Lower leg skin (tissue), 3 donors: ENCODE data around the gene RIOX2.

Experiments used
- POLR2A ChIP-seq, 2 donors: fragments of 450-650 bp; IDR thresholded peaks; one replicate each; pipeline ENCODE4 v1.6.1; 2016 to 2017; ENCODE audit warnings: antibody characterized with exemption in 2 of 2, mild to moderate bottlenecking in 1 of 2, moderate library complexity in 1 of 2
- TF ChIP-seq, protein P1 (sequence below), 3 donors: fragments of 450-650 bp; IDR thresholded peaks; one replicate each; pipeline ENCODE4 v1.5.1; 2016; ENCODE audit warnings: antibody characterized with exemption in 3 of 3, mild to moderate bottlenecking in 3 of 3, moderate library complexity in 2 of 3

DNA sequence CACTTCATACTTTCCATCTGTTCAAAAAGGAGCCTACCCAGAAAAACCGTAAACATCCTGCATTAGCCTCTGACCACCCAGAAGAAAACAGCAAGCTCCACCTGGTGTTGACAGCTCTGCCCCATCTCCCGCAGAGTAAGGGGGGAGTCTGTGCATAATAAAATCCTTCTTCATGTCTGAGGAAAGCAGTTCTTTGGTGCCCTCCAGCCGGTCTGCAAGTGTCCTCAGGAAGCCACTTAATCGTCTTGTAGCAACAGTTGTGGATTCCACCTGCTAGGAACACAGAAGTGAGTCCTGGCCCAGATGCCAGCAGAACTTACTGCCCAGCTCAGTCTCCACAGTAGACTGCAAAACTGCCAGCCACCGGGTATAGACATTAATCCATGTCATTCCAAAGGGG, 22.5 kb downstream of the RIOX2 start:
- TF ChIP-seq, protein P1, sequence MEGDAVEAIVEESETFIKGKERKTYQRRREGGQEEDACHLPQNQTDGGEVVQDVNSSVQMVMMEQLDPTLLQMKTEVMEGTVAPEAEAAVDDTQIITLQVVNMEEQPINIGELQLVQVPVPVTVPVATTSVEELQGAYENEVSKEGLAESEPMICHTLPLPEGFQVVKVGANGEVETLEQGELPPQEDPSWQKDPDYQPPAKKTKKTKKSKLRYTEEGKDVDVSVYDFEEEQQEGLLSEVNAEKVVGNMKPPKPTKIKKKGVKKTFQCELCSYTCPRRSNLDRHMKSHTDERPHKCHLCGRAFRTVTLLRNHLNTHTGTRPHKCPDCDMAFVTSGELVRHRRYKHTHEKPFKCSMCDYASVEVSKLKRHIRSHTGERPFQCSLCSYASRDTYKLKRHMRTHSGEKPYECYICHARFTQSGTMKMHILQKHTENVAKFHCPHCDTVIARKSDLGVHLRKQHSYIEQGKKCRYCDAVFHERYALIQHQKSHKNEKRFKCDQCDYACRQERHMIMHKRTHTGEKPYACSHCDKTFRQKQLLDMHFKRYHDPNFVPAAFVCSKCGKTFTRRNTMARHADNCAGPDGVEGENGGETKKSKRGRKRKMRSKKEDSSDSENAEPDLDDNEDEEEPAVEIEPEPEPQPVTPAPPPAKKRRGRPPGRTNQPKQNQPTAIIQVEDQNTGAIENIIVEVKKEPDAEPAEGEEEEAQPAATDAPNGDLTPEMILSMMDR (IDR thresholded peaks at IDR 0.05) = no peak
- TF ChIP-seq POLR2A (IDR thresholded peaks at IDR 0.05) = no peak
